ENCODE data around the gene TMEM182. TPM values are rescaled to one million over a fixed set of nuclear protein-coding genes. Genes with fewer than 3 reads are reported as not detected.

Gene TMEM182
- polyA plus RNA-seq, 1 donor from 2014 or later = 3.8 TPM

GRCh38 chr2:102797486-102797885 lies 35.7 kb downstream of the TMEM182 start:
- no peaks in the 10 kb centered on the region for H3K27me3 ChIP-seq (ENCODE audit: insufficient read depth, low read depth, low read length)
- H2AFZ ChIP-seq (ENCODE audit: low read depth, low read length) = no peak overlapping the region
- TF ChIP-seq REST (IDR thresholded peaks at IDR 0.05; ENCODE audit: borderline replicate concordance) (no peak), RAD21 (conservative IDR thresholded peaks at IDR 0.05) (no peak), MXI1 (conservative IDR thresholded peaks at IDR 0.05; ENCODE audit: poor library complexity, severe bottlenecking) (no peak), POLR2AphosphoS5 (IDR thresholded peaks at IDR 0.05) (no peak), EP300 (conservative IDR thresholded peaks at IDR 0.05; ENCODE audit: poor library complexity, severe bottlenecking) (no peak), TAF1 (IDR thresholded peaks at IDR 0.05; ENCODE audit: low read depth) (no peak)
- TF ChIP-seq, protein P1, sequence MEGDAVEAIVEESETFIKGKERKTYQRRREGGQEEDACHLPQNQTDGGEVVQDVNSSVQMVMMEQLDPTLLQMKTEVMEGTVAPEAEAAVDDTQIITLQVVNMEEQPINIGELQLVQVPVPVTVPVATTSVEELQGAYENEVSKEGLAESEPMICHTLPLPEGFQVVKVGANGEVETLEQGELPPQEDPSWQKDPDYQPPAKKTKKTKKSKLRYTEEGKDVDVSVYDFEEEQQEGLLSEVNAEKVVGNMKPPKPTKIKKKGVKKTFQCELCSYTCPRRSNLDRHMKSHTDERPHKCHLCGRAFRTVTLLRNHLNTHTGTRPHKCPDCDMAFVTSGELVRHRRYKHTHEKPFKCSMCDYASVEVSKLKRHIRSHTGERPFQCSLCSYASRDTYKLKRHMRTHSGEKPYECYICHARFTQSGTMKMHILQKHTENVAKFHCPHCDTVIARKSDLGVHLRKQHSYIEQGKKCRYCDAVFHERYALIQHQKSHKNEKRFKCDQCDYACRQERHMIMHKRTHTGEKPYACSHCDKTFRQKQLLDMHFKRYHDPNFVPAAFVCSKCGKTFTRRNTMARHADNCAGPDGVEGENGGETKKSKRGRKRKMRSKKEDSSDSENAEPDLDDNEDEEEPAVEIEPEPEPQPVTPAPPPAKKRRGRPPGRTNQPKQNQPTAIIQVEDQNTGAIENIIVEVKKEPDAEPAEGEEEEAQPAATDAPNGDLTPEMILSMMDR (IDR thresholded peaks at IDR 0.05; ENCODE audit: poor library complexity, severe bottlenecking) = no peak
- H3K4me2 ChIP-seq (ENCODE audit: low read length) = no peak overlapping the region
- no peaks in the 10 kb centered on the region for H3F3A ChIP-seq (ENCODE audit: insufficient read depth, low read length, poor library complexity, severe bottlenecking)
- no peak overlapping the region for H3K27ac ChIP-seq (ENCODE audit: low read length)
- H3K36me3 ChIP-seq (ENCODE audit: insufficient read depth, low read length) = no peaks in the 10 kb centered on the region
- H3K9ac ChIP-seq (ENCODE audit: low read length) = no peak overlapping the region
- H3K79me2 ChIP-seq (replicated peaks; ENCODE audit: insufficient read depth, low read length) = no peaks in the 10 kb centered on the region
- no peaks in the 10 kb centered on the region for H4K20me1 ChIP-seq (ENCODE audit: insufficient read depth)
- no peaks in the 10 kb centered on the region for H3K9me2 ChIP-seq (ENCODE audit: insufficient read depth, low read length)
- H3K4me3 ChIP-seq (ENCODE audit: low read length) = no peak overlapping the region
- H3K9me3 ChIP-seq (ENCODE audit: low read length) = peaks cover 4% of the 10 kb centered on the region

GRCh38 chr2:102798181-102798580 lies 36.4 kb downstream of the TMEM182 start:
- no peak overlapping the region for H3K4me2 ChIP-seq (ENCODE audit: low read length)
- TF ChIP-seq MXI1 (conservative IDR thresholded peaks at IDR 0.05; ENCODE audit: poor library complexity, severe bottlenecking) (no peak), EP300 (conservative IDR thresholded peaks at IDR 0.05; ENCODE audit: poor library complexity, severe bottlenecking) (no peak)
- H3K27ac ChIP-seq (ENCODE audit: low read length) = no peak overlapping the region
- no peak overlapping the region for H3K4me3 ChIP-seq (ENCODE audit: low read length)
- H2AFZ ChIP-seq (ENCODE audit: low read depth, low read length) = no peak overlapping the region
- no peak overlapping the region for H3K9ac ChIP-seq (ENCODE audit: low read length)
- no peaks in the 10 kb centered on the region for H3K79me2 ChIP-seq (replicated peaks; ENCODE audit: insufficient read depth, low read length)
- H3K9me3 ChIP-seq (ENCODE audit: low read length) = peaks cover 10% of the 10 kb centered on the region
- H3K27me3 ChIP-seq (ENCODE audit: insufficient read depth, low read depth, low read length) = no peaks in the 10 kb centered on the region
- no peaks in the 10 kb centered on the region for H3K9me2 ChIP-seq (ENCODE audit: insufficient read depth, low read length)
- no peaks in the 10 kb centered on the region for H3K36me3 ChIP-seq (ENCODE audit: insufficient read depth, low read length)
- H3F3A ChIP-seq (ENCODE audit: insufficient read depth, low read length, poor library complexity, severe bottlenecking) = no peaks in the 10 kb centered on the region
- no peaks in the 10 kb centered on the region for H4K20me1 ChIP-seq (ENCODE audit: insufficient read depth)

GRCh38 chr2:102801098-102801718 lies 39.4 kb downstream of the TMEM182 start:
- Histone ChIP-seq H3K36me3 (ENCODE audit: insufficient read depth, low read length) (no peaks in the 10 kb centered on the region), H2AFZ (ENCODE audit: low read depth, low read length) (no peak overlapping the region), H3K9ac (ENCODE audit: low read length) (no peak overlapping the region), H3K27ac (ENCODE audit: low read length) (no peak overlapping the region), H3K4me2 (ENCODE audit: low read length) (no peak overlapping the region), H3K27me3 (ENCODE audit: insufficient read depth, low read depth, low read length) (no peaks in the 10 kb centered on the region), H3K9me2 (ENCODE audit: insufficient read depth, low read length) (no peaks in the 10 kb centered on the region), H3F3A (ENCODE audit: insufficient read depth, low read length, poor library complexity, severe bottlenecking) (no peaks in the 10 kb centered on the region), H3K4me3 (ENCODE audit: low read length) (no peak overlapping the region), H3K9me3 (ENCODE audit: low read length) (peaks cover 10% of the 10 kb centered on the region), H3K79me2 (replicated peaks; ENCODE audit: insufficient read depth, low read length) (no peaks in the 10 kb centered on the region), H4K20me1 (ENCODE audit: insufficient read depth) (no peaks in the 10 kb centered on the region)
- TF ChIP-seq MXI1 (conservative IDR thresholded peaks at IDR 0.05; ENCODE audit: poor library complexity, severe bottlenecking) (no peak), EZH2 (IDR thresholded peaks at IDR 0.05; ENCODE audit: borderline replicate concordance, insufficient read depth, low read length, poor library complexity, severe bottlenecking) (no peak), RAD21 (conservative IDR thresholded peaks at IDR 0.05) (no peak), TAF1 (IDR thresholded peaks at IDR 0.05; ENCODE audit: low read depth) (no peak), REST (IDR thresholded peaks at IDR 0.05; ENCODE audit: borderline replicate concordance) (no peak), SMC3 (conservative IDR thresholded peaks at IDR 0.05; ENCODE audit: poor library complexity) (no peak), EP300 (conservative IDR thresholded peaks at IDR 0.05; ENCODE audit: poor library complexity, severe bottlenecking) (no peak), POLR2AphosphoS5 (IDR thresholded peaks at IDR 0.05) (no peak)
- TF ChIP-seq, protein P1 (IDR thresholded peaks at IDR 0.05; ENCODE audit: poor library complexity, severe bottlenecking) = no peak

All from neural cell (in vitro differentiated cells).